HG03439 (cell line): ENCODE data around the gene FBXL5.

Source experiments
- ATAC-seq: cut with Tn5 transposase; IDR thresholded peaks from one replicate; pipeline ENCODE4 v1.9.1; 2021; ENCODE audit warnings: mild to moderate bottlenecking, moderate library complexity; ENCODE audit not compliant: unreplicated experiment

The FBXL5 gene, protein sequence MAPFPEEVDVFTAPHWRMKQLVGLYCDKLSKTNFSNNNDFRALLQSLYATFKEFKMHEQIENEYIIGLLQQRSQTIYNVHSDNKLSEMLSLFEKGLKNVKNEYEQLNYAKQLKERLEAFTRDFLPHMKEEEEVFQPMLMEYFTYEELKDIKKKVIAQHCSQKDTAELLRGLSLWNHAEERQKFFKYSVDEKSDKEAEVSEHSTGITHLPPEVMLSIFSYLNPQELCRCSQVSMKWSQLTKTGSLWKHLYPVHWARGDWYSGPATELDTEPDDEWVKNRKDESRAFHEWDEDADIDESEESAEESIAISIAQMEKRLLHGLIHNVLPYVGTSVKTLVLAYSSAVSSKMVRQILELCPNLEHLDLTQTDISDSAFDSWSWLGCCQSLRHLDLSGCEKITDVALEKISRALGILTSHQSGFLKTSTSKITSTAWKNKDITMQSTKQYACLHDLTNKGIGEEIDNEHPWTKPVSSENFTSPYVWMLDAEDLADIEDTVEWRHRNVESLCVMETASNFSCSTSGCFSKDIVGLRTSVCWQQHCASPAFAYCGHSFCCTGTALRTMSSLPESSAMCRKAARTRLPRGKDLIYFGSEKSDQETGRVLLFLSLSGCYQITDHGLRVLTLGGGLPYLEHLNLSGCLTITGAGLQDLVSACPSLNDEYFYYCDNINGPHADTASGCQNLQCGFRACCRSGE

GRCh38 chr4:15655223-15656037 is at the start of gene FBXL5:
FBXL5 (minus strand) TSS chr4:15655357; CDS start chr4:15655287, 70 bp downstream.
- peak; percentile 78 for ATAC-seq

GRCh38 chr4:15704129-15704528 is 49.0 kb upstream of the FBXL5 start:
- no peak for ATAC-seq

DNA sequence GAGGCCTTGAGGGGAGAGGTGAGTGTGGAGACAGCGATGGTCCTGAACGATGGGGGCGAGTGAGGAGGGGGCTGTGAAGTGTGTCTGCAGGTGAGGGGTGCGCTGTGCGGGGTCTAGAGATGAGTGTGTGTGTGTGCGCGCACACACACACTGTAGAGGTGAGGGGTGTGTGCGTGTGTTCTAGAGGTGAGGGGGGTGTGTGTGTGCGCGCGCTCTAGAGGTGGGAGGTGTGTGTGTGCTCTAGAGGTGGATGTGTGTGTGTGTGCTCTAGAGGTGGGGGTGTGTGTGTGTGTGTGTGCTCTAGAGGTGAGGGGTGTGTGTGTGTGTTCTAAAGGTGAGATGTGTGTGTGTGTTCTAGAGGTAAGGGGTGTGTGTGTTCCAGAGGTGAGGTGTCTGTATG is 48.3 kb upstream of the FBXL5 start:
- ATAC-seq = no peak

DNA sequence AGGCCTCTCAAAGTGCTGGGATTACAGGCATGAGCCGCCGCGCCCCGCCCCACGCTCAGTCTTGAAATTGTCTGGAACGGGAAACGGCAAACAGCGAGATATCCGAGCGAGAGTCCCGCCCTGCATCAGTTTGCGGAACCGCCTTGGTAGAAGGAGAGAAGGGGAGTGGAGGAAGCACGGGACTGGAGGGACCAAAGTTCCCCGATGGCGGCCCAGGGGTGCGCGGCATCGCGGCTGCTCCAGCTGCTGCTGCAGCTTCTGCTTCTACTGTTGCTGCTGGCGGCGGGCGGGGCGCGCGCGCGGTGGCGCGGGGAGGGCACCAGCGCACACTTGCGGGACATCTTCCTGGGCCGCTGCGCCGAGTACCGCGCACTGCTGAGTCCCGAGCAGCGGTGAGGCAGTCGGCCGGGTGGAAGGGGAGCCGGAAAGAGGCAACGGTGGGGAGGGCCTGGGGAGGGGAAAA is 47.8 kb upstream of the FBXL5 start, which contains the start of gene BST1:
BST1 (plus strand) TSS at position 125 of the 463 bp plus-strand sequence; CDS start at position 205, 80 bp downstream.
- no peak for ATAC-seq

DNA sequence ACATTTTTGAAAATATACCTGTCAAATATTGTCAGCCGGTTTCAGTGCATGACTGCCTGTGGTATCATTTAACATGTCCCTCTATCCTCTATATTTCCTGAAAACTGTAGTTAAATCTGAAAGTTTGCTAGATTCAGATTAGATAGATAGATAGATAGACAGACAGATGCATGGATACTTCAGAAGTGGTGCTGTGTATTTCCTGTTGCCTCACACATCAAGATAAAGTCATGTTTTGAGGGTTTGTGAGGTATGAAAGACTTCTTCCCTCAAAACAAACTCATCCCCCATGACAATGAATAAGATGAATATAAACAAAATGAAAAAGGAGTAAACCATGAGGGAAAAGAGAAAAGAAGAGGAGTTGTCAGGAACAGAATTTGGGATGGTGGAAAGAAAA is 41.7 kb upstream of the FBXL5 start:
- no peak for ATAC-seq

GRCh38 chr4:15695729-15696128 is 40.6 kb upstream of the FBXL5 start:
- no peak for ATAC-seq

DNA sequence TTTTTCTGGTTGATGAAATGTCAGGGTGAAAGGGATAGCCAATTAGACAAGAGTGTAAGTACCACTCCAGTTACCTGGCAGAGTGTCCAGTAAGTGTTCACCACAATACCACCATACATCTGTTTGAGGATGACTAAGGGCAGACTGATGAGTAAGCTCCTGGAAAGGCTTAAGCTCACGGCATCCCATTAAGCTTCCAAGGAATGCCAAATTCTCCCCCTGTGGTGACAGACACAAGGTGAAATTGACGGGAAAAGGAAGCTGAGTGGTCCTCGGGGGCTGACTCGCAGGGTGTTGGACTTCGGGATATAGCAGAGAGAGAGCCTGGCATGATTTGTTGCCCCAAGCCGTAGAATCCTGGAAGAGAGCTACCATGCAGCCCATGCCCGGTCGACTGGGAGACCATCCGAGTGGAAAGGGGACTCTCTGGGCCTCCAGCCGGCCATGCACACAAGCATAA is 40.1 kb upstream of the FBXL5 start:
- ATAC-seq = no peak

DNA sequence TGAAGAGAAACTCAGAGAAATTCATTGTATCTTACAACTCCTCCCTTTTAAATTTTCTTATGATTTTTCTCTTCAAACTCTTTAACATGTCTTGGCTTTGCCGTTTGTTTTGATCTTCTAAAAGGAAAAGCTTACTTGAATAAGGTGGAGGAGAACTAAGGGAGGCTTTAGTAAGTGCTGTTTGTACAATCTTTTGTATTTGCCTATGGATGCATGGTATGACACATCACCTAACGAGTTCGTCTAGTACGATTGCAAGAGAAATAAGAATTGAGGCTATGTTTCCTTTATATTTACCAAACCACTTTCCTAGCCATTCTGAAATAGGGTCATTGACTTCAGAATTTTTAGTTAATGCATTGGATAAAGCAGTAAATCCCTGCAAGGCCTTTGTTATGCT is 39.3 kb upstream of the FBXL5 start:
- ATAC-seq = no peak

DNA sequence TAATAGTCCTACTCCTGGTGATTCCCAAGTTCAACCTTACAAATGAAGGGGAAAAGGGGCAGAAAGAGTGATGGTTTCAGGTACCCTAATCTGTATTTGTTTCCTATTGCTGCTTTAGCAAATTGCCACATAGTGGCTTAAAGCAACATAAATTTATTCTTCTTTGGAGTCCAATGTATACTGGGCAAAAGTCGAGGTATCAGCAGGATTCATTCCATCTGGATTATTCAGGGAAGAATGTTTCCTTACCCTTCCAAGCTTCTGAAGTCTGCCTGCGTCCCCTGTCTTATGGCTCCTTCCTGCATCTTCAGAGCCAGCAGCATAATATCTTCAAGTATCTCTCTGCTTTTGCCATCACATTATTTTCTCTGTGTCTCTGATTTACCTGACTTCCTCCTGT is 37.4 kb upstream of the FBXL5 start:
- no peak for ATAC-seq

GRCh38 chr4:15691346-15692135 is 36.4 kb upstream of the FBXL5 start:
- ATAC-seq = no peak

GRCh38 chr4:15690020-15690809 is 35.1 kb upstream of the FBXL5 start:
- no peak for ATAC-seq

DNA sequence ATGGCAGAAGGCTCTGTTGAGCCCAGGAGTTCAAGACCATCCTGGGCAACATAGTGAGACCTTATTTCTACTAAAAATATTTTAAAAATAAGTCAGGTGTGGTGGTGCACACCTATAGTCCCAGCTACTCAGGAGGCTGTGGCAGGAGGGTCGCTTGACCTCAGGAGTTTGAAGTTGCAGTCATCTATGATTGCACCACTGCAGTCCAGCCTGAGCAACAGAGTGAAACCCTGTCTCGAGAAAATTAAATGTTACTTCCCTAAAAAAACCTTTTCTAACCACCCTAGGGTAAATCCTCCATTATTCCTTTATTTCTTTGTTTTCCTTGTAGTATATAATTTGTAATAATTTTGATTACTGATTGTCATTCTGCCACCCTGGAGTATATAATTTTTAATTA is 34.4 kb upstream of the FBXL5 start:
- no peak for ATAC-seq

GRCh38 chr4:15688051-15688450 is 32.9 kb upstream of the FBXL5 start:
- ATAC-seq = no peak

DNA sequence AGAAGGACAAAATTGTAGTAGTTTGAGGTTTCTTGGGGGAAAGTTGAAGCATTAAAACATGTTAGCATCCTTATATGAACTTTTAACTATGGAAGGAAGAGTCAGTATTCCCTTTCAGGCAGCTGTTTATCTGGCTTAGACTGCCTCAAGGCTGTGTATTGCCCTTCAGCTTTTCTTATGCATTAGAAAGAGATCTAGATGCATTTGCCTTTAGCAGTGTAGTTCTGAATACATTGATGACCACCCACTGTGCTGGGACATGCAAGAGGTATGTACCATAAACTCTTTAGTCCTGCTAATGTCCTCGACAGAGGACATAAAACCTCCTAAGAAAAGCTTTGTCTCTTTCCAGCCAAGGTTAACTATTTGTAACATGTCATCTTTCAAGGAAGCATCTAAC is 29.3 kb upstream of the FBXL5 start:
- ATAC-seq = no peak

DNA sequence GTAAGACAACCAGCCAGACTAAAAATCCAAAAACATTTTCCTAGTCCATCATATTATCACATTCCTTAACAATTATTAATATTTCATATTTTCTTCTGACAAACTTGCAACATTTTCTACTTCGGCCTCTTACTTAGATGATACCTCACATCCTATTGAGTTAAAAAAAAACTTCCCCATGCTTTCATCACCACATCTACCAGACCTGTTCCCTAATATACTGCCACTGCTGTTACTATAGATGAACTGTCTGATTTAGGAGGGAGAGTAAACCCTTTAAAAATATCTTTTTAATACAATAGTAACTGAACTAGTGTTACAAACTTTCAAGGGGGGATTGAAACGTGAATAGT is 28.0 kb upstream of the FBXL5 start:
- no peak for ATAC-seq

DNA sequence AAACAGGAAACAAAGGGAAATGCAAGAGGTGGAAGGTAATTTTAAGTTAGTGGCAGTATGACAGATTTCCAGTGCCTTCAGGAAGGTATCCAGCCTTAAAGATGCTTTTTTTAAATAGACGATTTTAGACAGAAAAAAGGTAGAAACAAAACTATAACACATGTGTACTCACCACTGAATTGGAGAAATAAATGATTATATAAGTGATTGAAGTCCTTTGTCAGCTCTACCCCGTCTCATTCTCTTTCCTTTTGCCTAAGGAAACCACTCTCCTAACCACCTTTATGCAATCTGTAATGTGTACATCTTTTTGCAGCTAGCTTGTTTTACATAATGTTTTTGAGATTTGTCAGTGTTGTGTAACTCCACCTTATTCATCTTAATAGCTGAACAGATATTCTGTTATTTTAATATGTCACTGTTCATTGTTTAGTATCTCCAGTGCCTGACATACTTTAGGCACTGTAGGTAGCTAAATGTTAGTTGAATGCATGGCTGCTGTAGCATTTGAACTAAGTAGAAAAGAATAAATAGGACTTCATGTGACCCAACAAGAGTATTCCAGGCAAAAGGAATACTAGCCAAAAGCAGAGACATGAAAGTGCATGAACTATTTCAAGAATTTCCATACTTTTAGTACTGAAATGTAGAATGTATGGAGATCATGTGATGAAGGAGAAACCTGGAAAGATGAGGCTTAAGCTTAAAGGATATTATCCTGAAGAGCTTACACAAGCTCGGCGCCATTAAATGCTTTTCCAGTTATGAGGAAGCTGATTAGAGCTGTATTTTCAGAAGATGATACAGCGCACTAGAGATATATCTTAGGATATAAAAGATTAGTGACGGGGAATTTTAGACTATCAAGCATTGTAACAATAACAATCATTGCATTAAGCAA is 27.3 kb upstream of the FBXL5 start:
- ATAC-seq = no peak

DNA sequence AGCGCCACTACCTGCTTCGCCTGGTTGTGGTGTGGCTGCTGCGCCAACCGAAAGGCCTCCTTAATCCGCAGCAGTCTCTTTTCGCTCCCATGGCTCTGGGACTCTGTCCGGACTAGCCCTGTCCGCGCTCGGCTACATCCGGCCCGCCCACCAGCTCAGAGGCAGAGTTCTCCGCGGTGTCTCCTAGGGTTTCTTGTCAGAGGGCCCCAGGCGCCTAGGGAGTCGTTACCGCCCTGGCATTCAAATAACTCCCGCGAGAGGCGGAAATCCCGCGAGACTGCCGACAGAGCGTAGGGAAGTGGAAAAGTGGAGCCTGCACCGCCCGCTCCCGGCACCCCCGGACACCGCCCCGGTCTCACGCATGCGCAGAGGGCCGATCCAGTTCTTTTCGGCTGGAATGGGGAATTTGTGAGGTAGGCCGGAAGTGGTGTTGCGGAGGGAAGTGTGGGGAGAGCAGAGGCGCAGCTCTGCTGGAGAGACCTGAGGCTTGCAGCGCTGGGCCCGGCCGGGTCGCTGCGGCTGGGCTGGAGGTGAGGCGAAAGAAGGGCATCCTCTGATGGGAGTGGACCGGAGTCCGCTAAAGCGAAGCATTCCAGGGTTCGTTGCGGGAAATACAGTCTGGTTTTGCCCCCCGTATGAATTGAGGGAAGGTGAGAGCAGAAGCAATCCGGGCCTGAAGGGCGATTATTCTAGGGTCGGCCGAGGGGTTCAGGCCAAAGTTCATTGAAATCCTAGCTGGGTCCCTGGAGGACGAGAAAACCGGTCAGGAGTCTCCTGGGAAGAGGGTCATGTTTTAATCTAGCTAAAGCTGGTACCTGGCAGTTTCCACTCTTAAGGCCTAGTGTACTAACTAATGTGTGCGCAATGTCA is 26.4 kb upstream of the FBXL5 start, which contains the start of gene FAM200B:
FAM200B (plus strand) TSS at position 456 of the 870 bp plus-strand sequence. CDS start 5,151 bp downstream, outside the sequence.
- peak; percentile 93 for ATAC-seq

DNA sequence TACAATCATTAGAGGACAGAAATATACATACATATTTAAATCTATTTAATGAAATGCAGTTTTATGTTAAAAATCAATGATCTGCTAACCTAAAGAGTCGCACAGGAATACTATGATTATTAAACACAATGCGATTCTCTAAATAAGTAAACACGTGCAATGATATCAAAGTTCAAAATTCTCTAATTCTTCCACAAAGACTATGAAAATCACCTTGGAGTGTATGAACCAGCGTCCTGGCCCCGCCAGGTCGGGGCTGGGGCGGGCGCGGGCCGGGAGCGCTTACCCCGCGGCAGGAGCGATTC is 25.9 kb upstream of the FBXL5 start:
- no peak for ATAC-seq
